ENCODE data around the gene ARHGEF3.

The ARHGEF3 gene

DNA sequence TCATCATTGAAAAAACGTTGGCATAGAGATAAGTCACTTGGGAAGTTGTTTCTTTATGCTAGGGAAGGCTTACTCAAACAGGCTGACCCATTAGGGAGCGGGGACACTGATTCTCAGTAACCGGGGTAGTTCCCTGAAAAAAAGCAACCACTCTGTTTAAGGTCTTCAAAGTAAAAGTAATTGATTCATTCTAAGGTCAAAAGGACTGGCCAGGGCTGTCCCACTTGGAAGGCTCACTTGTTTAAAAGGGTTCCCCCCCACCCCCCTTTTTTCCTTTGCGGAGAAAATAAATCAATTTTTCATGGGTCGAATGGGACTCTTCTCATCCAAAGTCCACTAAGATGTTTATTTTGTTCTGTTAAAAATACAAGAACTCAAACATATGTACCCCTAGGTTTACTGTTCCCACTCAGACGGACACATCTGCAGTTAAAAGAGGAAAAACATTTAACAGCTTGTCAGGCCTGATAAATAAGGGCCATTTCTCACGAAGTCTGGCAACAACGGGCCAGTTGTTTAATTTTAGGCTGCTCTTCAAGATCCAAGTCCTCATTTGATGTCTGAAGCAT, 53.0 kb downstream of the ARHGEF3 start:
- Histone ChIP-seq H4K20me1 (ENCODE audit: insufficient read depth, low read length, poor library complexity, severe bottlenecking) (no peaks in the 10 kb centered on the region), H3K36me3 (ENCODE audit: insufficient read depth, low read length) (peaks cover 58% of the 10 kb centered on the region), H3K27me3 (ENCODE audit: insufficient read depth, low read length, poor library complexity, severe bottlenecking) (no peaks in the 10 kb centered on the region), H3K9ac (ENCODE audit: low read depth, low read length, poor library complexity, severe bottlenecking) (no peak overlapping the region), H3K4me3 (ENCODE audit: low read length, poor library complexity, severe bottlenecking) (no peak overlapping the region), H3F3A (ENCODE audit: low read depth) (no peaks in the 10 kb centered on the region), H3K9me2 (replicated peaks; ENCODE audit: low read depth, low read length) (no peaks in the 10 kb centered on the region), H3K4me1 (ENCODE audit: insufficient read depth, low read length, poor library complexity, severe bottlenecking) (no peaks in the 10 kb centered on the region), H3K4me2 (ENCODE audit: low read depth, low read length, poor library complexity, severe bottlenecking) (no peak overlapping the region), H3K9me3 (ENCODE audit: insufficient read depth, low read depth, low read length) (no peaks in the 10 kb centered on the region), H3K79me2 (ENCODE audit: insufficient read depth, low read length) (no peaks in the 10 kb centered on the region), H2AFZ (ENCODE audit: low read length) (no peak overlapping the region)
- TF ChIP-seq, protein P1, sequence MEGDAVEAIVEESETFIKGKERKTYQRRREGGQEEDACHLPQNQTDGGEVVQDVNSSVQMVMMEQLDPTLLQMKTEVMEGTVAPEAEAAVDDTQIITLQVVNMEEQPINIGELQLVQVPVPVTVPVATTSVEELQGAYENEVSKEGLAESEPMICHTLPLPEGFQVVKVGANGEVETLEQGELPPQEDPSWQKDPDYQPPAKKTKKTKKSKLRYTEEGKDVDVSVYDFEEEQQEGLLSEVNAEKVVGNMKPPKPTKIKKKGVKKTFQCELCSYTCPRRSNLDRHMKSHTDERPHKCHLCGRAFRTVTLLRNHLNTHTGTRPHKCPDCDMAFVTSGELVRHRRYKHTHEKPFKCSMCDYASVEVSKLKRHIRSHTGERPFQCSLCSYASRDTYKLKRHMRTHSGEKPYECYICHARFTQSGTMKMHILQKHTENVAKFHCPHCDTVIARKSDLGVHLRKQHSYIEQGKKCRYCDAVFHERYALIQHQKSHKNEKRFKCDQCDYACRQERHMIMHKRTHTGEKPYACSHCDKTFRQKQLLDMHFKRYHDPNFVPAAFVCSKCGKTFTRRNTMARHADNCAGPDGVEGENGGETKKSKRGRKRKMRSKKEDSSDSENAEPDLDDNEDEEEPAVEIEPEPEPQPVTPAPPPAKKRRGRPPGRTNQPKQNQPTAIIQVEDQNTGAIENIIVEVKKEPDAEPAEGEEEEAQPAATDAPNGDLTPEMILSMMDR (conservative IDR thresholded peaks at IDR 0.05; ENCODE audit: low read length), result no peak
- TF ChIP-seq EZH2phosphoT487 (IDR thresholded peaks at IDR 0.05; ENCODE audit: borderline replicate concordance), result no peak

DNA sequence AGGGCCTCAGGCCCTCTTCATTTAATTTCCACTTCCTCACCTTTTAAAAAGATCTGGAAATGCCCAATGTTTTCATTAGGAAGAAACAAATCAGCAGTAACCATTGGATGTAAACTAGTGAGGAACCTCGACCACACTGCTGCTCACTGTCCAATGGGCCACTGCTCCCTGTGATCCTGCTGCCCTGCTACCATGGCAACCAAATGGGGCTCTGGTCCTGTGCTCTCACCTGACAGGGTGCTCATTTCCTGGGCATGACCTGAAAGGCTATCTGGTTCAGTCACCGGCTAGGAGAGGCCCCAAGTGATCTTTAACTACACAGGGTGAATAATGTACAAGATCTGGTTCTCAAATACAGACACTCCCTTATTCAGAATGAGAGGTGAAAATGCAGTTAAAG, 54.6 kb downstream of the ARHGEF3 start:
- peaks cover 56% of the 10 kb centered on the region for H3K36me3 ChIP-seq (ENCODE audit: insufficient read depth, low read length)
- no peak overlapping the region for H3K9ac ChIP-seq (ENCODE audit: low read depth, low read length, poor library complexity, severe bottlenecking)
- H3K27me3 ChIP-seq (ENCODE audit: insufficient read depth, low read length, poor library complexity, severe bottlenecking), result no peaks in the 10 kb centered on the region
- H3K9me2 ChIP-seq (replicated peaks; ENCODE audit: low read depth, low read length), result no peaks in the 10 kb centered on the region
- no peaks in the 10 kb centered on the region for H3F3A ChIP-seq (ENCODE audit: low read depth)
- H3K4me3 ChIP-seq (ENCODE audit: low read length, poor library complexity, severe bottlenecking), result no peak overlapping the region
- H3K9me3 ChIP-seq (ENCODE audit: insufficient read depth, low read depth, low read length), result no peaks in the 10 kb centered on the region
- no peaks in the 10 kb centered on the region for H4K20me1 ChIP-seq (ENCODE audit: insufficient read depth, low read length, poor library complexity, severe bottlenecking)
- H2AFZ ChIP-seq (ENCODE audit: low read length), result no peak overlapping the region
- no peaks in the 10 kb centered on the region for H3K79me2 ChIP-seq (ENCODE audit: insufficient read depth, low read length)
- no peak for TF ChIP-seq EZH2phosphoT487 (IDR thresholded peaks at IDR 0.05; ENCODE audit: borderline replicate concordance)
- TF ChIP-seq, protein P1 (conservative IDR thresholded peaks at IDR 0.05; ENCODE audit: low read length), result no peak
- H3K4me1 ChIP-seq (ENCODE audit: insufficient read depth, low read length, poor library complexity, severe bottlenecking), result no peaks in the 10 kb centered on the region
- no peak overlapping the region for H3K4me2 ChIP-seq (ENCODE audit: low read depth, low read length, poor library complexity, severe bottlenecking)

DNA sequence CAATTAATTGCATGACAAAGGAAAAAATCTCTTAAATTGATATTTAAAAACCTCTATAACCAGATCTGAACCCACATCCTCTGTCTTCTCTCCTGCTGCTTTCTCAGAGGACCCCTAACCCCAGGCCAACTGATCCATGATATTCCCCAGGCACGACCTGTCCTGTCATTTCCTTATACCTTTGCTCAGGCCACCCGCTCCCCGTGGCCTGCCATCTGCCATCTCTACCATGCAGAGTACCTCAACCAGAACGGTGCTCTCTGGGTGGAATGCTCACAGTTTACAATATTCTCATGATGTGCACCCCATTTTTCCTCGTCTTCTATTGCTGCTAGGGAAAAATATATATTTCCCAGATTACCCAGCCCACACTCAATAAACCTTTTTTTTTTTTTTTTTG, 57.7 kb downstream of the ARHGEF3 start:
- no peaks in the 10 kb centered on the region for H3F3A ChIP-seq (ENCODE audit: low read depth)
- H3K79me2 ChIP-seq (ENCODE audit: insufficient read depth, low read length), result no peaks in the 10 kb centered on the region

More for the DNA sequence above, 57.7 kb downstream of the ARHGEF3 start:
- Histone ChIP-seq H2AFZ (ENCODE audit: low read length) (no peak overlapping the region), H3K9me3 (ENCODE audit: insufficient read depth, low read depth, low read length) (no peaks in the 10 kb centered on the region), H3K4me1 (ENCODE audit: insufficient read depth, low read length, poor library complexity, severe bottlenecking) (peaks cover 1% of the 10 kb centered on the region), H3K9ac (ENCODE audit: low read depth, low read length, poor library complexity, severe bottlenecking) (no peak overlapping the region), H3K4me3 (ENCODE audit: low read length, poor library complexity, severe bottlenecking) (no peak overlapping the region), H3K27me3 (ENCODE audit: insufficient read depth, low read length, poor library complexity, severe bottlenecking) (no peaks in the 10 kb centered on the region), H3K36me3 (ENCODE audit: insufficient read depth, low read length) (peaks cover 37% of the 10 kb centered on the region; the same call in 1 of the 2 replicates), H3K4me2 (ENCODE audit: low read depth, low read length, poor library complexity, severe bottlenecking) (no peak overlapping the region), H4K20me1 (ENCODE audit: insufficient read depth, low read length, poor library complexity, severe bottlenecking) (no peaks in the 10 kb centered on the region), H3K9me2 (replicated peaks; ENCODE audit: low read depth, low read length) (no peaks in the 10 kb centered on the region)
- TF ChIP-seq, protein P1 (conservative IDR thresholded peaks at IDR 0.05; ENCODE audit: low read length), result no peak
- TF ChIP-seq EZH2phosphoT487 (IDR thresholded peaks at IDR 0.05; ENCODE audit: borderline replicate concordance), result no peak

All from Loucy (cell line).